HG03060 (cell line): ENCODE measurements around the gene KCNH5.

Experiments used
- ATAC-seq: cut with Tn5 transposase; IDR thresholded peaks from one replicate; pipeline ENCODE4 v1.9.1; 2021; ENCODE audit warnings: low read depth, moderate number of reproducible peaks; ENCODE audit not compliant: unreplicated experiment

The KCNH5 gene

GRCh38 chr14:63011623-63012022 lies 33.6 kb downstream of the KCNH5 start:
- ATAC-seq, result no peak

- no peak for ATAC-seq
These were observed 35.8 kb downstream of the KCNH5 start for GRCh38 chr14:63009495-63009894.

GRCh38 chr14:63006531-63006930 lies 38.7 kb downstream of the KCNH5 start:
- no peak for ATAC-seq

- no peak for ATAC-seq
These were observed 51.2 kb downstream of the KCNH5 start for GRCh38 chr14:62994096-62994495.

GRCh38 chr14:62988967-62989366 lies 56.3 kb downstream of the KCNH5 start:
- no peak for ATAC-seq

- no peak for ATAC-seq
These were observed 61.4 kb downstream of the KCNH5 start for GRCh38 chr14:62983821-62984220.

GRCh38 chr14:62980693-62981092 lies 64.6 kb downstream of the KCNH5 start:
- no peak for ATAC-seq

GRCh38 chr14:62957562-62957961 lies 87.7 kb downstream of the KCNH5 start:
- no peak for ATAC-seq

GRCh38 chr14:62956413-62956812 lies 88.8 kb downstream of the KCNH5 start:
- ATAC-seq, result no peak

- ATAC-seq, result no peak
These were observed 91.1 kb downstream of the KCNH5 start for GRCh38 chr14:62954165-62954564.

- no peak for ATAC-seq
These were observed 93.0 kb downstream of the KCNH5 start for GRCh38 chr14:62952226-62952625.

GRCh38 chr14:62947301-62947700 lies 98.0 kb downstream of the KCNH5 start:
- ATAC-seq, result no peak

- no peak for ATAC-seq
These were observed 99.0 kb downstream of the KCNH5 start for GRCh38 chr14:62946221-62946620.

GRCh38 chr14:62943202-62943601 lies 102.1 kb downstream of the KCNH5 start:
- ATAC-seq, result no peak

- ATAC-seq, result no peak
These were observed 105.3 kb downstream of the KCNH5 start for GRCh38 chr14:62939970-62940369.

- ATAC-seq, result no peak
These were observed 106.5 kb downstream of the KCNH5 start for GRCh38 chr14:62938778-62939177.

GRCh38 chr14:62934439-62934838 lies 110.8 kb downstream of the KCNH5 start:
- ATAC-seq, result no peak

- no peak for ATAC-seq
These were observed 123.8 kb downstream of the KCNH5 start for GRCh38 chr14:62921466-62921865.

- ATAC-seq, result no peak
These were observed 128.7 kb downstream of the KCNH5 start for GRCh38 chr14:62916551-62916950.

- no peak for ATAC-seq
These were observed 130.4 kb downstream of the KCNH5 start for GRCh38 chr14:62914873-62915272.

- ATAC-seq, result no peak
These were observed 131.2 kb downstream of the KCNH5 start for GRCh38 chr14:62914025-62914424.

- ATAC-seq, result no peak
These were observed 136.8 kb downstream of the KCNH5 start for GRCh38 chr14:62908506-62908905.

- ATAC-seq, result no peak
These were observed 139.7 kb downstream of the KCNH5 start for GRCh38 chr14:62905566-62905965.
